ENCODE results near the gene SCIN. TPM values are rescaled to one million over a fixed set of nuclear protein-coding genes. Genes with fewer than 3 reads are reported as not detected.
"Not testable (repeated sequence)": the region's sequence is repeated elsewhere in the genome, so short reads cannot be mapped to it uniquely, and the experiment has no call there.

The SCIN gene
- total RNA-seq, 1 experiment from 2014 or later = 0.37 TPM

DNA sequence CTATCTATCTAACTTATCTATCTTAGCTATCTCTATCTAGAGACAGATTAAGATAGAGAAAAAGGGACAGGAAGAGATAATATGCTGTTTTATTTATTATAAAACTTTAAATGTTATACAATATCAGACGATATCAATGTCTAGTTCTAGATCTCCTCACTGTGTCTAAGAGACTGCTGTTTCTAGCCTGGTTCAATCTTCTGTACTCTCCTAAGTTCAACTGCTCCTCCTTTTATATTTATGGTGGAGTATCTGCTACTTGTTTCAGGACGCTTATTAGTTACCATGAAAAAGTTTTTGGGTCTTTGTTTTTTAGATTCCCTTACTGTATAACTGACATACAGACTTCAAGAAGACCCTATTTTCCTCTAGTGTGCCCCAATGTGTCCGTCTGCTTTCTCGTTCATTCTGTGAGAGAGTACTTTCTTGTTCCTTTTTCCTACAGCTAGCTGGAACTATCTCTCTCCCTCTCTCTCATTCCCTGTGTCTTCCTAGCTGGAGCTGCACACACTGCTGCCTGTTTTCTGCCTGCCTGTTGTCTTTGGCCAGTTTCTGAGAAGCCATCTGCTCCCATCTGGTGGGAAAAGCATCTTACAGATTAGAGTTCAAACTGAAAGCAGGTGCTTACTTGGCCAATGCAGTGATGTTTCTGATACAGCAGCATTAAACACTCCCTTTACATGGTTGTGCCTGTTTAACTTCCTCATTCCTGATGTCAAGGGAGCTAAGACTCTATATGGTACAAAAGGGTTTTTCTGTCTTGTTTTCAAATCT is 67.5 kb downstream of the SCIN start:
- Histone ChIP-seq H3K4me3 (no peak overlapping the region), H3K36me3 (no peaks in the 10 kb centered on the region), H3K4me1 (replicated peaks) (peaks cover 10% of the 10 kb centered on the region), H3K27ac (no peak overlapping the region), H3K27me3 (replicated peaks) (no peaks in the 10 kb centered on the region), H3K9me3 (replicated peaks) (no peaks in the 10 kb centered on the region)
- DNase-seq (ENCODE audit: low read depth in 1 of 2, low spot score in 2 of 2) = no peak

DNA sequence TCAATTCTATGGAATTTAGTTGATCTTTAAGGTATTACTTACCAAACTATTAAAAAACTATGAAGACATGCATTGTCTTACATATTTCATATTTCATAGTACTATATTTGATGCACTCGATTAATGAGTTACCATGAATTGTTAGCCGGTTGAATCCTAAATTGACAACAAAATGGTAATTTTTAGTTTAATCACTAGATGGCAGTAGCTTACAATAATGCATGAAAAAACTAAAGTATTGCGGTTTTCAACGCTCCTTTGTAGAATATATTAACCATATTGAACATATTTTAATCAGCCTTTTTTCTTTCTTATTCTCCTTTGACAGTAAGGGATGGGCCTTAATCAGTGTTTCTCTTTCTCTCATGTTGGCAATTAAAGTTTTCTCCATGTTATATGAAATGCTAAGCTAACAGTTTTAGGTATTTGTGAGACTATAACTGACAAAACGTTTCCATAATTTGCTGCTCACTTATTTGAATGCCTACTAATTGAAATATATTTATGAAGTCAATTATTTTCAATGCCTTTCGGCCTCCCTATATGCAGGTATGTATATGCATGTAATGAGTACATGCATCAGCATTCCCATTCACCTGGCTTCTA is 68.4 kb downstream of the SCIN start:
- no peaks in the 10 kb centered on the region for H3K27me3 ChIP-seq (replicated peaks)
- H3K27ac ChIP-seq = no peak overlapping the region
- H3K36me3 ChIP-seq = no peaks in the 10 kb centered on the region
- H3K4me3 ChIP-seq = no peak overlapping the region
- no peaks in the 10 kb centered on the region for H3K9me3 ChIP-seq (replicated peaks)
- H3K4me1 ChIP-seq (replicated peaks) = peaks cover 16% of the 10 kb centered on the region
- DNase-seq (ENCODE audit: low read depth in 1 of 2, low spot score in 2 of 2) = peak in 1 of 2 experiments; percentile 52

DNA sequence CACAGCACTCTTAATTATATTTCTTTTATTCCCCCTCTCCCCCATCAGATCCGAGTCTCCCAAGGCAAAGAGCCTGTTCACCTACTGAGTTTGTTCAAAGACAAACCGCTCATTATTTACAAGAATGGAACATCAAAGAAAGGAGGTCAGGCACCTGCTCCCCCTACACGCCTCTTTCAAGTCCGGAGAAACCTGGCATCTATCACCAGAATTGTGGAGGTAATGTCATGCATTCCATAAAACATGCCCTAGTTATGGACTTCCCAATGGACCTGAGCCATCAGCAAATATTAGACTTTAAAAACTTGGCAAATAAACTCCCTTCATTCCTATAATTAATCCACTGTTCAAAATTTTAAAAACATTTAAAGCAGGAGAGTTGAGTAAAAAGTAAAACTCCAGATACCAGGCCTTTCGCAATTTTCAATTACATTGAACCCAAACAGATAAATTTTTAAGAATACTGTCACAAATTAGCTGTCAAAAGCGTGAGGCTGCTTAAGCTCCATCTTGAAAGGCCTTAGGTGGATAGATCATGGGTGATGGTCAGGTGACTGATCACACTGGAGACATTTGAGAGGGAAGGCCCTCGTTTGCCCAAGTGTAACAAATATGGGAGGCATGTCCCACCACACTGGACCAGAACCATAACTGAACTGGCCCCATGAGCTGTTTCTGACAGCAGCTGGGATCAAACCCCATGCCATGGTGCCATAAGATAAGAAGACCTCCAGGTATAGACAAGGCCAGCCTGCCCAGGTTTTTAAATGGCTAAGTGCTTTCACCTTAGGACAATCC is 70.0 kb downstream of the SCIN start:
- H3K36me3 ChIP-seq = no peaks in the 10 kb centered on the region
- no peaks in the 10 kb centered on the region for H3K27me3 ChIP-seq (replicated peaks)
- H3K9me3 ChIP-seq (replicated peaks) = no peaks in the 10 kb centered on the region
- no peak for DNase-seq (ENCODE audit: low read depth in 1 of 2, low spot score in 2 of 2)
- no peak overlapping the region for H3K27ac ChIP-seq
- no peak overlapping the region for H3K4me3 ChIP-seq
- peaks cover 18% of the 10 kb centered on the region for H3K4me1 ChIP-seq (replicated peaks)

DNA sequence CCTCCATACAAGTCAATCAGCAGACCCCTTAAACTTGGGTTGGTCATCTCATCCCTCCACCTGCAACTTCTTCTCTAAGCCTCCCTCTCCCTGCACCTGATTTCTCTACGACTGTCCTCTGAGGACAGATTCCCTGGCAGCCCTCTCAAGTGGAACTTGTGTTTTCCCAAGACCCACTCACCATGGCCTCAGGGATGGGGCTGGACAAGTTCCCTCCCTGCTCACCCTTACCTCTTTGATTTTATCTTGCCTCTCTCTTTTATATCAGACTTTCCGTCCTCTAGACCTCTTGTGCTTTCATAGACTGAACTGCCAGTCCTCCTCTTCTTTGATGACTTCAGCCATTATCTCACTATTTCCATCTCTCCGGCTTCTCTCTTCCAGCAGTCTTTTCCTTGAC is 70.7 kb downstream of the SCIN start:
- no peak overlapping the region for H3K4me3 ChIP-seq
- no peak overlapping the region for H3K27ac ChIP-seq
- no peaks in the 10 kb centered on the region for H3K27me3 ChIP-seq (replicated peaks)
- DNase-seq (ENCODE audit: low read depth in 1 of 2, low spot score in 2 of 2) = no peak
- no peaks in the 10 kb centered on the region for H3K9me3 ChIP-seq (replicated peaks)
- H3K4me1 ChIP-seq (replicated peaks) = peaks cover 25% of the 10 kb centered on the region
- no peaks in the 10 kb centered on the region for H3K36me3 ChIP-seq

GRCh38 chr7:12642508-12642907 is 72.0 kb downstream of the SCIN start:
- Histone ChIP-seq H3K27ac (no peak overlapping the region; the same call in 1 of the 2 replicates), H3K4me3 (no peak overlapping the region), H3K4me1 (replicated peaks) (peaks cover 38% of the 10 kb centered on the region), H3K9me3 (replicated peaks) (no peaks in the 10 kb centered on the region), H3K36me3 (no peaks in the 10 kb centered on the region), H3K27me3 (replicated peaks) (no peaks in the 10 kb centered on the region)
- no peak for DNase-seq (ENCODE audit: low read depth in 1 of 2, low spot score in 2 of 2)

GRCh38 chr7:12643001-12643643 is 72.6 kb downstream of the SCIN start:
- H3K36me3 ChIP-seq = no peaks in the 10 kb centered on the region
- H3K27me3 ChIP-seq (replicated peaks) = no peaks in the 10 kb centered on the region
- H3K4me3 ChIP-seq = no peak overlapping the region
- no peak overlapping the region; the same call in 1 of the 2 replicates for H3K27ac ChIP-seq
- no peaks in the 10 kb centered on the region for H3K9me3 ChIP-seq (replicated peaks)
- DNase-seq (ENCODE audit: low read depth in 1 of 2, low spot score in 2 of 2) = peak in 1 of 2 experiments; percentile 31
- peaks cover 43% of the 10 kb centered on the region for H3K4me1 ChIP-seq (replicated peaks)

DNA sequence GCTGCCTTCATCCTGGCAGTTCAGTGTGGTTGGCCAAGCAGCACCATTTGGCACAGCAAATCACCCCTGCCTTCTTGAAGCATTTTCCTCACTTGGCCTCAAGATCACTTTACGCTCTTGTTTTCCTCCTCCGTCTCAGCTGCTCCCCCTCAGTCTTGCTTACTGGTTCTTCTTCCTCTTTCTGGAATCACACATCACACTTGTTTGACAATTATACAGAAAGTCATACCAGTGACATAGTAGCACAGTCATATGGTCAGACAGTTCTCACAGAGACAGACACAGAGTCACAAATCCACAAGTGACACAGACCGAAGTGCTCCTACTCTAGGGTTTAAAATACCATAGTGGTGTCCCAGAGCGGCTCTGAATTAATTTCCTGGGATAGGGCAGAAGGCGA is 73.1 kb downstream of the SCIN start:
- DNase-seq (ENCODE audit: low read depth in 1 of 2, low spot score in 2 of 2) = no peak
- Histone ChIP-seq H3K36me3 (no peaks in the 10 kb centered on the region), H3K4me3 (no peak overlapping the region), H3K9me3 (replicated peaks) (no peaks in the 10 kb centered on the region), H3K27me3 (replicated peaks) (no peaks in the 10 kb centered on the region), H3K4me1 (replicated peaks) (peaks cover 48% of the 10 kb centered on the region), H3K27ac (no peak overlapping the region)

DNA sequence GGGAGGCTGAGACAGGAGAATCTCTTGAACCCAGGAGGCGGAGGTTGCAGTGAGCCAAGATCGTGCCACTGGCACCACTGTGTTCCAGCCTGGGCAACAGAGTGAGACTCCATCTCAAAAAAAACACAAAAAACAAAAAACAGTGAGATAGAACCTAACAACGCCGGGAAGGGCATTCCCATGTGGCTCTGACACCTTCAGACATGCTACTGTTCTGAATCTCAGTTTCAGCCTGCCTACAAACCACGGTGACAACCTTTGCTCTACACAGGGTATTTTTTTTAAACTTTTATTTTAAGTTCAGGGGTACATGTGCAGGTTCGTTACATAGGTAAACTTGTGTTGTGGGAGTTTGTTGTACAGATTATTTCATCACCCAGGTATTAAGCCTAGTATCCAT is 74.7 kb downstream of the SCIN start:
- H3K36me3 ChIP-seq; H3K4me3 ChIP-seq; H3K27me3 ChIP-seq (replicated peaks); H3K9me3 ChIP-seq (replicated peaks); DNase-seq (ENCODE audit: low read depth in 1 of 2, low spot score in 2 of 2): not testable (repeated sequence)
- H3K4me1 ChIP-seq (replicated peaks) = peaks cover 57% of the 10 kb centered on the region
- peak overlapping the region; percentile 85 for H3K27ac ChIP-seq

GRCh38 chr7:12646139-12646538 is 75.6 kb downstream of the SCIN start:
- Histone ChIP-seq H3K27me3 (replicated peaks) (no peaks in the 10 kb centered on the region), H3K4me3 (no peak overlapping the region), H3K36me3 (no peaks in the 10 kb centered on the region), H3K4me1 (replicated peaks) (peaks cover 57% of the 10 kb centered on the region), H3K9me3 (replicated peaks) (no peaks in the 10 kb centered on the region), H3K27ac (peak overlapping the region; percentile 85)
- peak; percentile 67 to 76 for DNase-seq (ENCODE audit: low read depth in 1 of 2, low spot score in 2 of 2)

GRCh38 chr7:12647364-12648219 is 77.1 kb downstream of the SCIN start:
- no peaks in the 10 kb centered on the region for H3K9me3 ChIP-seq (replicated peaks)

GRCh38 chr7:12648704-12649261 is 78.3 kb downstream of the SCIN start:
- Histone ChIP-seq H3K36me3 (no peaks in the 10 kb centered on the region), H3K9me3 (replicated peaks) (no peaks in the 10 kb centered on the region), H3K27me3 (replicated peaks) (no peaks in the 10 kb centered on the region), H3K27ac (peak overlapping the region; percentile 85), H3K4me3 (no peak overlapping the region), H3K4me1 (replicated peaks) (peaks cover 66% of the 10 kb centered on the region)
- DNase-seq (ENCODE audit: low read depth in 1 of 2, low spot score in 2 of 2) = peak in 1 of 2 experiments; percentile 58

More at GRCh38 chr7:12647364-12648219, 77.1 kb downstream of the SCIN start:
- Histone ChIP-seq H3K4me3 (no peak overlapping the region), H3K27ac (peak overlapping the region; percentile 85), H3K36me3 (no peaks in the 10 kb centered on the region), H3K4me1 (replicated peaks) (peaks cover 66% of the 10 kb centered on the region), H3K27me3 (replicated peaks) (no peaks in the 10 kb centered on the region)
- peak; percentile 91 for DNase-seq (ENCODE audit: low read depth in 1 of 2, low spot score in 2 of 2)

GRCh38 chr7:12649348-12649747 is 78.8 kb downstream of the SCIN start:
- Histone ChIP-seq H3K27ac (peak overlapping the region; percentile 85), H3K9me3 (replicated peaks) (no peaks in the 10 kb centered on the region), H3K27me3 (replicated peaks) (no peaks in the 10 kb centered on the region), H3K4me1 (replicated peaks) (peaks cover 66% of the 10 kb centered on the region), H3K36me3 (no peaks in the 10 kb centered on the region), H3K4me3 (no peak overlapping the region)
- DNase-seq (ENCODE audit: low read depth in 1 of 2, low spot score in 2 of 2) = no peak

Measured in SJSA1 (cell line).